GM21447 (cell line): ENCODE results near the gene PCDHA1.

ENCODE experiments used
- ATAC-seq: cut with Tn5 transposase; IDR thresholded peaks from one replicate; pipeline ENCODE4 v1.9.1; 2021; ENCODE audit not compliant: unreplicated experiment

Gene PCDHA1

DNA sequence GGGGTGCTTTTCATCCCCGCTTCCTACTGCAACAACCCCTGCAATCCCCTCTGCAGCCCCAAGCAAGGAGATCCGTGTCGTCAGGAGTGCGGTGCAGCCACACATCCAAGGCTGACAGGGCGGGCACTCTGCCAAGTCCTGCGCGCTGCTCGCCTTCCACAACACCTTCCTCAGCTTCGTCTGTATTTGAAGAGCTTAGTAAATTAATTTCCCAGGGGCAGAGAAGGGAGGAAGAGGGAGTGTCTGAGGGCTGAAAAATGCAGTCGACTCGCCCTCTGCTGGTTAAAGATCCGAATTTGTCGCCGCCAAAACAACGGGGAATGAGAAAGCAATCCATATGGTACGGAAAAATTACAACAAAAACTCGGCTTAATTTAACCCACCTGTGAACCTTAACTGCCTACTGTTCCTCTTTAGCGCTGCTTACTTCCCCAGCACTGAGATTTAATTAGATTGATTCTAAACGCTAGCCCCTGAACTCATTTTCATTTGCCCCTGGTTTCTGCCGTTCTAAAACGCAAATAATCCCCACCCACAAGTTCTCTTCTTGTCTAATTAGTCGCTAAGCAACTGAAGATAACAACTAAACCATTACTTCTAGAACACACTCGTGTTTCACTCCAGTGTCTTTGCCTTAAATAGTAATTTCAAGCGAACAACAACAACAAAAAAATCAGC, 254.3 kb downstream of the PCDHA1 start:
- no peak for ATAC-seq

DNA sequence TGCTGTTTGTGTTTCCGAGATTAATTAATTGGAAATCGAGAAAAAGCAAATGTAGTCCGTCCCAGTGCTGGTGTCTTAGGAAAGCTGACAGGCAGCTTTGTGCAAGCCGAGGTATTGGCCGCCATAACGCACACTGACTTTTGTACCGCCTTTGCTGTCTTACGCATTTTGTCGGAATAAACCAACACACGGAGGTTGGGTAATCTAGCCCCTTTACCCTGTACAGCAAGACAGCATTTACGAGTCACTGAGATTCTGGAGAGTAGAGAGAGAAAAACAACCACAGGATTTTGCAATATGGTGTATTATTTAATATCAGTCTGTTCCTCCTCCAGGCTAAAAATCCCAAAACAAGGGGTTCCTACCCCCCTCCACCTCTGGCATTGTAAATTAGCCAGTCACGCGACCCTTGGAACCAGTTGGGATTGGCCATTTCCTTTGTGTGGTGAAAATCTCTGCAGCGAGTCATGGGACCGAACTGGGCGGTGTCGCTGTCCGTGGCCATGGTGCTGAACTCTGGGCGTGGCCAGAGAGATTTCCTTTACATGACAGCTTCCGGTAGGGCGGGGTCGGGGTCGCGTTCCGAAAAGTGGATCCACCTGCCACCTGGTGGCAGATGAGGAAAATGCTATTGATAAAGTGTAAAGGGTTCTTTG, 255.0 kb downstream of the PCDHA1 start:
- no peak for ATAC-seq

DNA sequence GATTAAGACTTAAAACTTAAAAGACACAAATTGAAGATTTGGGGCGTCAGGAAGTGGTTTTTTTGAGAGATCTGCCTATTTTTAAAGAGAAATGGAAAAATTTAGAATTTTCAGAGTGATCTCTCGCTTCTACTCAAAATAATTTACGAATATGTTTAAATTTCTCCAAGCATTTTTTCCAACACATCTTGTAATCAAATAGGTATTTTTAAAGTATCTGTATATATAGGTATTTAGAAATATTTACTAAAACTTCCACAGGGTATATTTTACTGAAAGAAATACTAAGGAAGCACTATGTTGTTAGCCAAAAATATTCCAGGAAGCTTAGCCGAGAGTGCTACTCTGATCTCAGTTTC, 255.5 kb downstream of the PCDHA1 start:
- no peak for ATAC-seq

- no peak for ATAC-seq
Observed at GRCh38 chr5:141042555-141042954, 256.6 kb downstream of the PCDHA1 start.

DNA sequence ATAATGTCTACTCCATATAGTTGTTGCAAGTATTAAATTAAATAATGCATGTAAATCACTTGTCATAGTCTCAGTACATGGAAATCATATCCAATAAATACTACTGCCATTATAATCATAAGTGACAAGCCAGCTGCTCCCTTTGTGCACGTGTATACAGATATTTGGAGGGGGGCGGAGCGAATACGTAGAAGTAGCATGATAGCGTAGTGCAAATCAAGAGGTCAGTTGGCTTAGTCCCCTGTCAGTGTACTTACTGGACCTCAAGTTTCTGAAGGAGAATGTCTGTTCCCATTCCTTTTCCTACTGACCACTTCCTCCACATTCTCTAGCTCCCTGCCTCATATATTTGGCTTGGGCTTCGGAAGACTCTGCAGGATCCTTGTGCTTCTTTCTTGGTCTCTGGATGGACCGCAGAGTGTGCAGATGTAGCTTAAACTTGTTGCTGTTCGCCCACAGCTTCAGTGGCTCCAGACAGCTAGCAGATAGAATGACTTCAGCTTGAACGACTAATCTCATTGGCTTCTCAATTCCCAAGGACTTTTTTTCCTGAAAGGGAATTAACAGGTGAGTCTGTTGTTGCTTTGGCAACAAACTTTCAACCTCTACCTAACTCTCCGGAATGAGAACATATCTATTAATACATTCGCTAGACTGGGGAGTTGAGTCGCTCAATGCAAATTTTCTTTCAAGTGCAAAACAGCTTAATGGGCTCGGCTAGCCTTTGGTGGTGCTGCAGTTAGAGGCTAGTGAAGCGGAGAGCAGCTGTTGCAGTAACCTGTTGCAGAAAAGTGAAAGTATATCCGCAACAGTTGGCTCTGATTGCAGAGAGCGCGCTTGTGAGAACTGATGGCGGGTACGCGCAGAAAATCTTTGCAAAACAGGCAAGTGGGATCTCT, 264.9 kb downstream of the PCDHA1 start, which contains the start of gene PCDHB1:
PCDHB1 (plus strand) TSS at position 753 of the 899 bp plus-strand sequence; CDS start at position 850, 97 bp downstream.
- ATAC-seq = no peak

DNA sequence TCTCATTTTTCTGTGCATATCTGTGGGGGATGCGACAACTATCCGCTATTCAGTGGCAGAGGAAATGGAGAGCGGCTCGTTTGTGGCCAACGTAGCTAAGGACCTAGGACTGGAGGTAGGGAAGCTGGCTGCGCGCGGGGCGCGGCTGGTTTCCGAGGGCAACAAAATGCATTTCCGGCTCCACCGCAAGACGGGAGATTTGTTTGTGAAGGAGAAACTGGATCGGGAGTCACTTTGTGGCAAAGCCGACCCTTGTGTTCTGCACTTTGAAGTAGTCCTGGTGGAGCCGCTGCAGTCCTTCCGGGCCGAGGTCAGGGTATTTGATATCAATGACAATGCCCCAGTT, 265.6 kb downstream of the PCDHA1 start:
- no peak for ATAC-seq
